K562 (cell line): ENCODE data around the gene HOXB5. TPM values are rescaled to one million over a fixed set of nuclear protein-coding genes. Genes with fewer than 3 reads are reported as not detected.

Experiments used
- ATAC-seq: fragments of 200-7000 bp; cut with Tn5 transposase; 3 replicates; pipeline ENCODE4 v1.9.1; 2020; ENCODE audit warnings: moderate library complexity
- BruUV-seq: library from RNA; stranded (reverse); fragments of 400-500 nt; replicated peaks from 2 replicates; lab custom pipeline; 2021; lab: Mats Ljungman, UMichigan
- CTCF ChIA-PET: fragments of 300-600 bp; formaldehyde crosslinking; extraction: SDS; loops from one replicate; lab custom pipeline; 2021; ENCODE audit warnings: low intra/inter-chr PET ratio; lab: Yijun Ruan, JAX
- POLR2A ChIA-PET: fragments of 300-600, 350-650 bp; sonication (Branson Sonifier 250); formaldehyde crosslinking; extraction: SDS; loops from one replicate; lab custom pipeline; 2021; ENCODE audit warnings: antibody characterized with exemption, inconsistent platforms; lab: Yijun Ruan, JAX
- DNase-seq, 4 experiments: peaks; one replicate each; pipeline versions ENCODE4 v3.0.0 to v3.0.0-alpha.2; 2011 to 2018; ENCODE audit warnings: low spot score in 3 of 4, mixed read lengths in 3 of 4; ENCODE audit errors: extremely low read depth in 1 of 4
- FAIRE-seq: peaks from 2 replicates; lab custom pipeline; 2011; peaks lifted over from hg19 to GRCh38; lab: Jason Lieb, UNC
- H2AFZ ChIP-seq: 2 replicates; pipeline ENCODE4 v1.6.0; 2011; ENCODE audit warnings: low read depth, low read length, control low read depth, inconsistent platforms
- H3K27ac ChIP-seq: fragments of 200-600 bp; 3 replicates; pipeline ENCODE4 v1.8.0; 2011; ENCODE audit warnings: low read depth, mild to moderate bottlenecking, control low read depth, inconsistent platforms, low read length, moderate library complexity, mixed read lengths; ENCODE audit errors: extremely low read depth
- H3K27me3 ChIP-seq, 2 experiments: fragments of 300-600 bp in 1 of 2; 2 replicates in 1 of 2; 3 replicates in 1 of 2; pipeline versions ENCODE4 v1.6.0 to v1.8.0; 2011; ENCODE audit warnings: inconsistent platforms in 2 of 2, low read length in 2 of 2, mild to moderate bottlenecking in 1 of 2, mixed read lengths in 1 of 2, moderate library complexity in 1 of 2; ENCODE audit not compliant: control insufficient read depth in 2 of 2, insufficient read depth in 2 of 2
- H3K36me3 ChIP-seq: fragments of 300-600 bp; 3 replicates; pipeline ENCODE4 v1.8.0; 2011; ENCODE audit warnings: mild to moderate bottlenecking, low read length, inconsistent platforms; ENCODE audit not compliant: control insufficient read depth, insufficient read depth
- H3K4me1 ChIP-seq, 2 experiments: fragments of 200-600 bp in 1 of 2; replicated peaks in 1 of 2; 2 replicates in 1 of 2; 3 replicates in 1 of 2; pipeline versions ENCODE4 v1.5.1 to v1.8.0; 2011; ENCODE audit warnings: inconsistent platforms in 2 of 2, low read length in 2 of 2, mild to moderate bottlenecking in 1 of 2, mixed read lengths in 1 of 2, moderate library complexity in 1 of 2; ENCODE audit not compliant: control insufficient read depth in 2 of 2, insufficient read depth in 2 of 2
- H3K4me2 ChIP-seq: 2 replicates; pipeline ENCODE4 v1.6.1; 2011; ENCODE audit warnings: low read length, control low read depth, inconsistent platforms, mixed read lengths; ENCODE audit not compliant: insufficient read depth
- H3K4me3 ChIP-seq: fragments of 200-600 bp; sonication (generic), shearing (Covaris generic); 2 replicates; pipeline ENCODE4 v1.5.1; 2016; ENCODE audit warnings: control low read depth, inconsistent platforms
- H3K79me2 ChIP-seq: fragments of 200-600 bp; 3 replicates; pipeline ENCODE4 v1.8.0; 2011; ENCODE audit warnings: low read length, inconsistent platforms; ENCODE audit not compliant: control insufficient read depth, insufficient read depth
- H3K9ac ChIP-seq, 2 experiments: 2 replicates each; pipeline versions ENCODE4 v1.6.0 to v1.6.1; 2011; ENCODE audit warnings: low read depth in 2 of 2, low read length in 2 of 2, control low read depth in 1 of 2, inconsistent platforms in 1 of 2, mild to moderate bottlenecking in 1 of 2, mixed read lengths in 1 of 2; ENCODE audit not compliant: insufficient read depth in 1 of 2
- H3K9me1 ChIP-seq: one replicate; pipeline ENCODE4 v1.6.0; 2011; ENCODE audit warnings: inconsistent platforms, mild to moderate bottlenecking, low read length, moderate library complexity; ENCODE audit not compliant: control insufficient read depth, insufficient read depth
- H3K9me3 ChIP-seq: replicated peaks from 2 replicates; pipeline ENCODE4 v1.5.1; 2011; ENCODE audit warnings: low read depth, low read length, inconsistent platforms; ENCODE audit not compliant: control insufficient read depth, insufficient read depth
- H4K20me1 ChIP-seq: replicated peaks from 2 replicates; pipeline ENCODE4 v1.6.1; 2011; ENCODE audit warnings: low read length, inconsistent platforms, mixed read lengths; ENCODE audit not compliant: control insufficient read depth, insufficient read depth
- GABPA ChIP-seq: fragments of 200-800 bp; sonication (Bioruptor generic); conservative IDR thresholded peaks from 2 replicates; pipeline ENCODE4 v1.6.1; 2016; ENCODE audit warnings: low read depth, missing genetic modification characterization, missing compliant biosample characterization
- SNAPC5 ChIP-seq: fragments of 250-450 bp; sonication (Bioruptor Pico); IDR thresholded peaks from 2 replicates; pipeline ENCODE4 v1.8.0; 2021; ENCODE audit warnings: moderate library complexity, mild to moderate bottlenecking, inconsistent platforms
- WGBS: fragments of 100-300 bp; shearing (Covaris generic); methylation state at CpG from one replicate; pipeline ENCODE4 v1.1.6; 2016; ENCODE audit warnings: low coverage, mixed read lengths; ENCODE audit not compliant: insufficient coverage; ENCODE audit errors: missing lambda C conversion rate; 5-methylcytosine and 5-hydroxymethylcytosine counted together
- in situ Hi-C: fragments of 300-500 bp; cut with MboI; formaldehyde crosslinking; loops from 4 replicates; pipeline ENCODE4 v1.15.0; 2018; ENCODE audit warnings: inconsistent platforms, mixed read lengths
- intact Hi-C: fragments of 100-400 bp; cut with micrococcal nuclease; formaldehyde crosslinking; loops from 2 replicates; pipeline ENCODE4 v1.14.2; 2022
- polyA plus RNA-seq, 8 experiments: library from polyadenylated mRNA; depleted of rRNA in 4 of 8; stranded (reverse) in 5 of 8; unstranded in 3 of 8; fragments of >200 nt; fragmentation: Nextera tagmentation in 2 of 8; fragmentation: Illumina TruSeq in 1 of 8; extraction: Ambion mirVana in 2 of 8; extraction: Trizol in 1 of 8; gene quantifications; 2 replicates each; pipeline versions ENCODE4 v1.2.1 to v1.2.3, GENCODE V29; 2011 to 2014; ENCODE audit warnings: inconsistent platforms in 1 of 8, missing spikeins in 1 of 8
- total RNA-seq, 7 experiments: library from RNA; depleted of rRNA in 6 of 7; stranded (reverse); fragments of >200 nt in 6 of 7; fragmentation: Illumina TruSeq in 2 of 7; extraction: Trizol in 2 of 7; gene quantifications; 2 replicates each; pipeline versions ENCODE4 v1.2.1 to v1.2.3, GENCODE V29; 2011 to 2021; ENCODE audit warnings: low replicate concordance in 1 of 7

The HOXB5 gene
- total and polyA plus RNA-seq, 9 of the 15 experiments (the other 6 are each of a cell fraction or from before 2014, with no cell fraction given): 0.24 to 2.7 (median 0.65) TPM

- Histone ChIP-seq H3K9me1 (no peaks in the 10 kb centered on the region), H3K4me3 (peak overlapping the region; percentile 71), H4K20me1 (no peaks in the 10 kb centered on the region), H3K9me3 (no peaks in the 10 kb centered on the region), H2AFZ (peak overlapping the region; percentile 61; the same call in 1 of the 2 replicates), H3K27me3 (no peaks in the 10 kb centered on the region), H3K9ac (peak overlapping the region; percentile 95 to 97; a peak in 3 of 4 replicates), H3K4me2 (peak overlapping the region; percentile 93), H3K36me3 (peaks cover 21% of the 10 kb centered on the region; the same call in 2 of the 3 replicates), H3K27ac (peak overlapping the region; percentile 95), H3K79me2 (peaks cover 97% of the 10 kb centered on the region), H3K4me1 (peaks cover 38 to 51% of the 10 kb centered on the region in 2 experiments)
- intact Hi-C loops (loop anchor here (1.0 kb wide), 1 partner anchor 32 kb away; no protein-coding TSS in a partner anchor), in situ Hi-C loops (no loop called here)
- 3% methylated on average over 6 of the region's 7 CpGs for WGBS
- ChIA-PET CTCF (interaction anchor here (0.7 kb wide), 1 partner anchor 240 kb away, joined by 4 read pairs; no protein-coding TSS in a partner anchor), POLR2A (interaction anchor here (0.7 to 1.0 kb wide), 7 partner anchors 9 to 275 kb away, joined by 3 to 5 read pairs (median 4); no protein-coding TSS in a partner anchor)
- ATAC-seq (no peak), FAIRE-seq (no peak), DNase-seq (peak in 1 of 4 experiments; percentile 31)
- BruUV-seq: no TSS peak
- TF ChIP-seq GABPA (tag): peak; percentile 36
- no peak for TF ChIP-seq SNAPC5 (CRISPR knock-in tag)
Measured at GRCh38 chr17:48579471-48579759, 14.2 kb downstream of the HOXB5 start.
